CD4-positive, alpha-beta T cell treated with Interleukin-6 at 100 ng/mL for 8 hours (primary cell): Measurements from ENCODE around the gene ATP5F1B.

ENCODE experiments used
- DNase-seq: peaks from one replicate; pipeline ENCODE4 v3.0.0-alpha.2; 2020; ENCODE audit warnings: mixed read lengths, low spot score

Gene ATP5F1B

GRCh38 chr12:56616925-56617324 is 28.9 kb downstream of the ATP5F1B start:
- DNase-seq = no peak

- DNase-seq = no peak
Measured at GRCh38 chr12:56616244-56616643, 29.5 kb downstream of the ATP5F1B start.

GRCh38 chr12:56614627-56615026 is 31.2 kb downstream of the ATP5F1B start:
- no peak for DNase-seq

DNA sequence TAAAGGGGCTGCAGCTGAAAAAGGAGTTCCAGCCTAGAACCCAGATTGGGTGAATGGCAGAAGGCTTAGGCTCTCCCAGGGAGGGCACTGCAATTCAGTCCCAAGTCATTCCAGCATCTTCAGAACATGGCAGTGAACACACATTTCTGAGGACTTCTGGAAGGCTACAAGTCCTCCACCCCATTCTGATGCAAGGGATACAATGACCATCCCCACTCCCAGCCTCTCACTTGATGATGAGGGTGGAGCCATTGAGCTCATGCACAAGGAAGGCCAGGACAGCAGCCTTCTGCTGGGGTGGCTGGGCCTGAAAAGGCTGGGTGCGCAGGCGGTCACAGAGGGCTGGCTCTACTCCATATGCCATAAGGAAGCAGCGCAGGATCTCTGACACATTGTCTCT is 41.4 kb downstream of the ATP5F1B start:
- DNase-seq = no peak

DNA sequence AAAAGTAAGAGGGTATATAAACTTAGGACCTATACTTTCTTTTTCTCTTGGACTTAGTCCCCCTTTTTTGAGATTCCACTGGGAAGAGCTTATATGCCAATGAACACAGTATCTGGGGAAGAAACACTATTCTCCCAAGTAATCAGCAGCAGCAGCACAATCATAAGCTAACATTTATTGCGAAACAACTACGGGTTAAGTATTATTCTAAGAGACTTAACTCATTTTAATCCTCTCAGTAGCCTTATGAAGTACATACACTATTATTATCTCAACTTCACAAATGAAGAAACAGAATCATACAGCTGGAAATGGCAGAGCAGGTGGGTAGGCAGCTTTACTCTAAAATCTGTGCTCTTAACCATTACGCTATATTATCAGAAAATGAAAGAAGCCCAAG is 43.5 kb downstream of the ATP5F1B start:
- DNase-seq = no peak

GRCh38 chr12:56601503-56601902 is 44.3 kb downstream of the ATP5F1B start:
- DNase-seq = peak; percentile 20

DNA sequence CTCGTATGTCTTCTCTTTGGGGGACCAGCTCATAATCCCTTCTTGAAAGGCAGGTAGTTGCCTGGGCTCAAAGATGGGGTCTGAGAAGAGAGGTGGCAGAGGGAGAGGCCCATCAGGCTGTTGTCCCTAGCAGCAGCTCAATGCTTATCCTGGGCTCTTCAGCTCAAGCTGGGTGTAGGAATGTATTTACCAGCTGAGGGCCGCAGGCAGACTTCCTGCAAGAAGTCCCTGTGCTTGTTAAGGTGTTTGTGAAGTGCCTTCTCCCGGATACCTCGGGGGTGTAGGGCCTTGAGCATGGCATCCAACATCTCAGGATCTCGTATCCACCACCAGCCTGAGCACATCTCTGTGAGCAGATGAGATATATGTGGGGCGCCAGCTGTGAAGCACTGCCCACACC is 45.0 kb downstream of the ATP5F1B start:
- DNase-seq = no peak

GRCh38 chr12:56599797-56600196 is 46.0 kb downstream of the ATP5F1B start:
- DNase-seq = no peak

- DNase-seq = no peak
Measured at GRCh38 chr12:56599041-56599440, 46.7 kb downstream of the ATP5F1B start.

GRCh38 chr12:56596815-56597214 is 49.0 kb downstream of the ATP5F1B start:
- no peak for DNase-seq

GRCh38 chr12:56593909-56594621 is 51.7 kb downstream of the ATP5F1B start:
- DNase-seq = peak; percentile 52

DNA sequence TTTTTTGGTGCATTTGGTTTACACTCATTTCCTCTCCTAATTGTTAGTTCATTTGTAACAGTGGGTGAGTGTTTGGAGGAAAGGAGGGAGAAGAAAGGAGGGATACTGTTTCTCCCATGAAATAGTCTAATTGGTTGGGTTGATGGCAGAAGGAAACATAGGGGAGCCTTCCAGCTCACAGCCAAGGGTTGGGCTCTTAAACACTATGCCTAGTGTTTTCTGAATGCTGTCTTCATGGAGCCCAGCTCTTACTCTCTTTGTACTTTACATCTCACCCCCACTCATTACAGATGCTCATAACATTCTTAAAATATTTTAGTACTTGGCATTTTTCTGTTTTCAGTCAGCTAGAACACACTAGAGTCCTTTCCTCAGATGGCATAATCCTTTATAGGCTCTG is 53.8 kb downstream of the ATP5F1B start:
- no peak for DNase-seq

- DNase-seq = no peak
Measured at GRCh38 chr12:56591126-56591525, 54.7 kb downstream of the ATP5F1B start.

DNA sequence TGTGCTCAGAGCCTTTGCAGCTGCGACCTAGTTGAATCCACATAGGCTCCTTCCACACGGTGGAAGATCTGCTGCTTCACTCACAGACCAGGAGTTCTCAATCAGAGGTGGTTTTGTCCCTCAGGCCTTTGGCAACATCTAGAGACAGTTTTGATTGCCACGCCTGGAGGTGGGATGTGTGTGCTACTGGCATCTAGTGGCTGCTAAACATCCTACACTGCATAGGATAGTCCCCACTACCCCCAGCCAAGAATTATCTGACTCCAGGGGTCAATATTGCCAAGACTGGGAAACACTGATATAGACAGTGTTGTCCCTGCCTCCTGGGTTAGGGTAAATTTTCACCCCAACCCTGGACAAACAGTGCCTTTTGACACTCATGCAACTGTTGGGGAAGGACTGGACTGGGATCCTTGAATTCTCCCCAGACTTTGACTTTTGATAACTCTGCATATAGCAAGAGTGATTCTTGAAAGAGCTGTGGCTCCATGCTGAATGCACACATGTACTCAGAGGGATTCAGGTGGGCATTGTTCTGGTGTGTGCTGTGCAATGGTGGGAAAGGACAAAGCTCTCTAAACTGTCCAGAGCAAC is 55.5 kb downstream of the ATP5F1B start:
- no peak for DNase-seq

- no peak for DNase-seq
Measured at GRCh38 chr12:56589783-56590182, 56.0 kb downstream of the ATP5F1B start.
